Adrenal gland (tissue), 12 donors: ENCODE measurements around the gene PDC. TPM values are rescaled to one million over a fixed set of nuclear protein-coding genes. Genes with fewer than 3 reads are reported as not detected.
"Not testable (repeated sequence)": the region's sequence is repeated elsewhere in the genome, so short reads cannot be mapped to it uniquely, and the experiment has no call there.

Experiments
- DNase-seq, 7 donors: peaks; one replicate each; pipeline ENCODE4 v3.0.0-alpha.2; 2019 to 2020
- H3K27ac ChIP-seq, 5 donors: fragments of 200-600 bp; sonication (generic) in 4 of 5; 1 replicate in 3 of 5; 2 replicates in 2 of 5; pipeline versions ENCODE4 v1.5.1 to v1.8.0; 2016 to 2020; ENCODE audit warnings: mild to moderate bottlenecking in 1 of 5
- H3K27me3 ChIP-seq: fragments of 200-600 bp; 2 replicates; pipeline ENCODE4 v1.8.0; 2021
- H3K36me3 ChIP-seq, 2 donors: fragments of 200-600 bp; replicated peaks in 1 of 2; 1 replicate in 1 of 2; 2 replicates in 1 of 2; pipeline versions ENCODE4 v1.5.1 to v1.8.0; 2018 to 2022
- H3K4me1 ChIP-seq, 2 donors: fragments of 200-600 bp; replicated peaks in 1 of 2; 1 replicate in 1 of 2; 2 replicates in 1 of 2; pipeline versions ENCODE4 v1.5.1 to v1.8.0; 2018 to 2021
- H3K4me3 ChIP-seq, 4 donors: fragments of 200-600 bp; sonication (generic) in 3 of 4; one replicate each; pipeline ENCODE4 v1.5.1; 2016 to 2018
- H3K9me3 ChIP-seq, 3 donors: fragments of 200-600 bp; sonication (generic) in 1 of 3; replicated peaks in 1 of 3; 1 replicate in 2 of 3; 2 replicates in 1 of 3; pipeline versions ENCODE4 v1.5.1 to v1.8.0; 2016 to 2021
- POLR2A ChIP-seq, 2 donors: fragments of 450-650 bp; IDR thresholded peaks; one replicate each; pipeline ENCODE4 v1.6.1; 2017; ENCODE audit warnings: antibody characterized with exemption in 2 of 2, mild to moderate bottlenecking in 2 of 2, moderate library complexity in 1 of 2
- WGBS, 4 donors: extraction: QIAGEN DNeasy Blood & Tissue Kit in 2 of 4; methylation state at CpG; one replicate each; pipeline versions ENCODE4 v1.1.5 to v1.1.7; 2013 to 2017; 5-methylcytosine and 5-hydroxymethylcytosine counted together
- intact Hi-C, 2 donors: fragments of 100-400 bp; cut with DNase I; formaldehyde crosslinking; loops; one replicate each; pipeline versions ENCODE4 v1.14.1 to v1.15.0; 2022 to 2023
- polyA plus RNA-seq, 3 donors: library from polyadenylated mRNA; stranded (reverse); fragments of 200-250 nt in 2 of 3; fragments of 350-450 nt in 1 of 3; fragmentation: Illumina TruSeq in 1 of 3; extraction: RNeasy Lipid Tissue Mini Kit (QIAGEN cat#74804) in 1 of 3; gene quantifications; one replicate each; pipeline ENCODE4 v1.2.3, GENCODE V29; 2013 to 2014
- total RNA-seq, 9 donors: library from RNA; depleted of rRNA in 4 of 9; stranded (reverse); fragments of >200 nt in 4 of 9; fragments of 120-200 nt in 1 of 9; fragmentation: NEBNext Ultra II Directional in 1 of 9; extraction: Animal tissue kit (Norgen Biotek cat#: 25700) in 1 of 9; gene quantifications; one replicate each; pipeline versions ENCODE4 v1.1.0 to v1.2.4, GENCODE V29; 2013 to 2023
- TF ChIP-seq, protein P1 (sequence below), 6 experiments: fragments of 450-650 bp in 4 of 6; fragments of 200-600 bp in 2 of 6; sonication (generic) in 1 of 6; IDR thresholded peaks; 1 replicate in 5 of 6; 2 replicates in 1 of 6; pipeline versions ENCODE4 v1.5.1 to v1.8.0; 2016 to 2021; ENCODE audit warnings: antibody characterized with exemption in 6 of 6, mild to moderate bottlenecking in 2 of 6, moderate library complexity in 1 of 6
- donor health status: healthy with polysubstance abuse.
- donor health status: Bipolar disorder and iron deficiency.
- donor health status: DM: yes; HTN: yes; CAD: no.
- donor health status: DM: no; HTN: no; CAD: no.
- donor health status: DM: no; HTN: no; CAD: no.
- donor health status: DM: yes; HTN: yes; CAD: no.

PDC gene
- total and polyA plus RNA-seq, 12 donors = not detected

DNA sequence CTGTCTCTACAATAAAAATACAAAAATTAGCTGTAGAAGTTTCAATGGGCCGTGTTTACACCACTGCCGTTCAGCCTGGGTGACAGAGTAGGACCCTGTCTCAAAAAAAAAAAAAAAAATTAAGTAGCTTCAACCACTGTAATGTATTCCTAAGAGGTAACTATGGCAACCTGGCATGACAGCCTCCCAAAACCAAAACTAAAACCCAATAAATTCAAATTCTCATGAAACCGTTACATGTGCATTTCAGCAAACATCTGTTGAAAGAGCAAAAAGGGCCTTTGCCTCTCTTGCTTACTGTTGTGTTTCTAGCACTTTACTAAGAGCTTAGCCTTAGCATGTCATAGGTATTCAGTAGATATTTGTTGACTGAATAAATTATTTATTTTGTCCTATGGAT is 51.8 kb downstream of the PDC start:
- Histone ChIP-seq H3K9me3 (no peaks in the 10 kb centered on the region), H3K27me3 (no peaks in the 10 kb centered on the region), H3K4me1 (no peaks in the 10 kb centered on the region), H3K27ac (no peak overlapping the region), H3K4me3 (no peak overlapping the region), H3K36me3 (peaks cover 0 to 38% of the 10 kb centered on the region in 2 donors)
- no peak for DNase-seq
- 94 to 98% (median 97%) methylated on average over 3 of the region's 3 CpGs for WGBS, 4 donors
- no peak for TF ChIP-seq POLR2A (IDR thresholded peaks at IDR 0.05)
- TF ChIP-seq, protein P1, sequence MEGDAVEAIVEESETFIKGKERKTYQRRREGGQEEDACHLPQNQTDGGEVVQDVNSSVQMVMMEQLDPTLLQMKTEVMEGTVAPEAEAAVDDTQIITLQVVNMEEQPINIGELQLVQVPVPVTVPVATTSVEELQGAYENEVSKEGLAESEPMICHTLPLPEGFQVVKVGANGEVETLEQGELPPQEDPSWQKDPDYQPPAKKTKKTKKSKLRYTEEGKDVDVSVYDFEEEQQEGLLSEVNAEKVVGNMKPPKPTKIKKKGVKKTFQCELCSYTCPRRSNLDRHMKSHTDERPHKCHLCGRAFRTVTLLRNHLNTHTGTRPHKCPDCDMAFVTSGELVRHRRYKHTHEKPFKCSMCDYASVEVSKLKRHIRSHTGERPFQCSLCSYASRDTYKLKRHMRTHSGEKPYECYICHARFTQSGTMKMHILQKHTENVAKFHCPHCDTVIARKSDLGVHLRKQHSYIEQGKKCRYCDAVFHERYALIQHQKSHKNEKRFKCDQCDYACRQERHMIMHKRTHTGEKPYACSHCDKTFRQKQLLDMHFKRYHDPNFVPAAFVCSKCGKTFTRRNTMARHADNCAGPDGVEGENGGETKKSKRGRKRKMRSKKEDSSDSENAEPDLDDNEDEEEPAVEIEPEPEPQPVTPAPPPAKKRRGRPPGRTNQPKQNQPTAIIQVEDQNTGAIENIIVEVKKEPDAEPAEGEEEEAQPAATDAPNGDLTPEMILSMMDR (IDR thresholded peaks at IDR 0.05) = no peak
- intact Hi-C loops = no loop called here

DNA sequence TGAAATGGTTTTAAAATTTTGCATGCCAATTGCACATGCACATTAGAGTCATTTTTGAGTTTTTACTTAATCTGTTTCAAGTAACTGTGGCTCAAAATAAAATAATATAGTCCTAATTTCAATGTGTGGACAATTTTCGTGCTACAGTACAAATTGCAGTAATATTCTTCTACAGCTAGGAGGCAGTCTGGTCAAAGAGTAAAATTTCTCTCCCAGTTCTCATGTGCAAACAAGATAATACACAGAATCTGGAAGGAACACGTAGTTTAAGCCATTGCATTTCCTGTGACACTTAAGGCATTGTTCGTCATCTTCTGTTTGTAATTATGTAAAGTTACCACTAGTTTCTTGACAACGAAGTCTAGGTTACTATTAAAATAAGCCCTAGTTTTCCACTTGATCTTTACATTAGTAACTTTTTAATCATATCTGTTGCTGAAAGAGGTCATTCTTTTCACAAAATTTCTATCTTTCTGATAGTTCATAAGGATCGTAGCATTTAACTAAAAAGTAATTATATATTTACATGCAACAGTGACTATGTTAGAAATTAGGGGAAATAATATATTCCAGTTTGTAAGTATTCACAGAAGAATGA is 56.4 kb downstream of the PDC start:
- H3K9me3 ChIP-seq = no peaks in the 10 kb centered on the region
- no peak for TF ChIP-seq POLR2A (IDR thresholded peaks at IDR 0.05)
- TF ChIP-seq, protein P1 (IDR thresholded peaks at IDR 0.05) = peak; percentile 47 to 73 (median 58)
- H3K27me3 ChIP-seq = no peaks in the 10 kb centered on the region
- H3K36me3 ChIP-seq = peaks cover 0 to 44% of the 10 kb centered on the region in 2 donors
- WGBS, 4 donors = 40 to 51% (median 48%) methylated on average over 5 of the region's 5 CpGs
- H3K27ac ChIP-seq = no peak overlapping the region
- no peak for DNase-seq
- intact Hi-C loops = no loop called here
- H3K4me3 ChIP-seq = no peak overlapping the region
- no peaks in the 10 kb centered on the region for H3K4me1 ChIP-seq

DNA sequence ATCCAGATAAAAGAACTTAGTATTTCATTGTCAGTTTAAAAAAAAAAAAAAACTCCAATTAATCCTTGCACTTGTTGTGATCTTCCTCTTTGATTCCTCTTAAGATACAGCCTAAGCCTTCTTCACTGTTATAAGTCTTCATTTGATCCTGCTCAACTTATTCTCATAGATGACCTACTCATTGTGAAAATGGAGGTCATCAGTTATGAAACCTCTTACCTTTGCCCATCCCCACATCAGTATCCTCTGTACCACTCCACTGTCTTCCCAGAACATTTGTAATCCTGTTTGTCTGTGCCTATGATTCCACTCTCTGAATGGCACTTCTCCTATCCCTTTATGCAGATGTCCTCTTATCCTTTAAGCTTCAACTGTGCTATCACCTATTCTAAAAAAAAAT is 57.3 kb downstream of the PDC start:
- Histone ChIP-seq H3K36me3 (peaks cover 0 to 48% of the 10 kb centered on the region in 2 donors), H3K4me1 (no peaks in the 10 kb centered on the region), H3K4me3 (no peak overlapping the region), H3K27me3 (no peaks in the 10 kb centered on the region), H3K9me3 (no peaks in the 10 kb centered on the region), H3K27ac (no peak overlapping the region)
- TF ChIP-seq POLR2A (IDR thresholded peaks at IDR 0.05) = no peak
- TF ChIP-seq, protein P1 (IDR thresholded peaks at IDR 0.05) = no peak
- intact Hi-C loops = no loop called here
- DNase-seq = no peak

DNA sequence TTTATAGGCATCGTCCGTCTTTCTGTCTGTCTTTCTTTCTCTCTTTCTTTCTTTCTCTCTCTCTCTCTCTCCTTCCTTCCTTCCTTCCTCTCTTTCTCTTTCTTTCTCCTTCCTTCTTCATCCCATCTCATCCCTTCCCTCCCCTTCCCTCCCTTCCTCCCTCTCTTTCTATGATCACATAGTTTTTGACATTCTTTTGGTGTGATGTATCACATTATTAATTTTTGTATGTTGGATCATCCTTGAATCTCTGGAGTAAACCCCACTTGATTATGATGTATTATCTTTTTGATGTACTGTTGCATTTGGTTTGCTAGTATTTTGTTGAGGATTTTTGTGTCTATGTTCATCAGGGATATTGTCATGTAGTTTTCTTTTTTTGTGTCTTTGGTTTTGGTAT is 59.5 kb downstream of the PDC start:
- peaks cover 0 to 46% of the 10 kb centered on the region in 2 donors for H3K36me3 ChIP-seq
- intact Hi-C loops = not testable (repeated sequence)

More for the DNA sequence above, 59.5 kb downstream of the PDC start:
- not testable (repeated sequence) for H3K4me1 ChIP-seq, H3K27ac ChIP-seq, DNase-seq, H3K9me3 ChIP-seq, H3K4me3 ChIP-seq, H3K27me3 ChIP-seq
- WGBS, 4 donors = 82 to 92% (median 87%) methylated on average over 2 of the region's 2 CpGs

Other genes starting within 250 kb of the PDC start
- gene PRG4, start 164.8 kb downstream of the PDC start, total RNA-seq = under 1 TPM in 7 of 9 donors, not detected in 2; 0.09 to 0.95 (median 0.19) TPM
- 1 to 10 TPM in 2 of 3 donors, under 1 TPM in 1; 0.72 to 2.6 (median 1.4) TPM for gene PRG4, start 164.8 kb downstream of the PDC start, polyA plus RNA-seq
- 10 to 100 TPM; 43.4 to 99.2 (median 72.6) TPM for gene TPR, start 85.9 kb downstream of the PDC start, total RNA-seq
- 10 to 100 TPM; 24.2 to 43.9 (median 36.8) TPM for gene TPR, start 85.9 kb downstream of the PDC start, polyA plus RNA-seq
- 10 to 100 TPM; 15.6 to 44.2 (median 22.9) TPM for gene ODR4, start 85.3 kb downstream of the PDC start, total RNA-seq
- 10 to 100 TPM; 22.6 to 46.3 (median 32.4) TPM for gene ODR4, start 85.3 kb downstream of the PDC start, polyA plus RNA-seq
- gene PTGS2, start 219.3 kb upstream of the PDC start, total RNA-seq = 10 to 100 TPM in 2 of 9 donors, 1 to 10 TPM in 7; 1.1 to 21.5 (median 3.0) TPM
- gene PTGS2, start 219.3 kb upstream of the PDC start, polyA plus RNA-seq = 10 to 100 TPM in 1 of 3 donors, 1 to 10 TPM in 1, under 1 TPM in 1; 0.77 to 13.6 (median 1.1) TPM